Uterus (tissue), 2 donors: ENCODE results near the gene TMEM273.

ENCODE experiments used
- CTCF ChIP-seq, 4 experiments: fragments of 200-600 bp in 2 of 4; fragments of 450-650 bp in 2 of 4; sonication (generic) in 2 of 4; IDR thresholded peaks; one replicate each; pipeline ENCODE4 v1.5.1; 2016 to 2019; ENCODE audit warnings: antibody characterized with exemption in 4 of 4, mild to moderate bottlenecking in 2 of 4, moderate library complexity in 1 of 4
- POLR2A ChIP-seq, 2 donors: fragments of 450-650 bp; IDR thresholded peaks; one replicate each; pipeline ENCODE4 v1.6.1; 2016; ENCODE audit warnings: antibody characterized with exemption in 2 of 2, mild to moderate bottlenecking in 1 of 2, moderate library complexity in 1 of 2

GRCh38 chr10:49117376-49118070, 70.7 kb downstream of the TMEM273 start:
- TF ChIP-seq POLR2A (IDR thresholded peaks at IDR 0.05) (no peak), CTCF (IDR thresholded peaks at IDR 0.05) (no peak)
